Activated CD4-positive, alpha-beta T cell treated with anti-CD3 and anti-CD28 coated beads, Interleukin-2, amount 10 ng/mL, durations not matched to agents 7 days and 5 days (primary cell): ENCODE results near the gene IGF1R. TPM values are rescaled to one million over a fixed set of nuclear protein-coding genes. Genes with fewer than 3 reads are reported as not detected.
A peak's percentile ranks its signal among the peaks of the same experiment; 100 is the strongest.

Experiments
- CTCF ChIA-PET: fragments of 350-600 bp; sonication (Branson Sonifier 250); formaldehyde crosslinking; loops from one replicate; lab custom pipeline; 2021; ENCODE audit warnings: antibody characterized with exemption; lab: Charles Lee
- POLR2A ChIA-PET: fragments of 350-600 bp; sonication (Branson Sonifier 250); formaldehyde crosslinking; loops from one replicate; lab custom pipeline; 2021; ENCODE audit warnings: antibody characterized with exemption; lab: Charles Lee
- DNase-seq: peaks from one replicate; pipeline ENCODE4 v3.0.0-alpha.2; 2020
- H3K27ac Mint-ChIP-seq: one replicate; pipeline ENCODE4 v1.8.0; 2021; ENCODE audit warnings: mild to moderate bottlenecking, moderate library complexity, mixed read lengths
- H3K27me3 Mint-ChIP-seq: one replicate; pipeline ENCODE4 v1.8.0; 2021; ENCODE audit warnings: mixed read lengths
- H3K36me3 Mint-ChIP-seq: one replicate; pipeline ENCODE4 v1.8.0; 2021; ENCODE audit warnings: low read depth, mixed read lengths
- H3K4me1 Mint-ChIP-seq: one replicate; pipeline ENCODE4 v1.8.0; 2021; ENCODE audit warnings: mixed read lengths
- H3K4me3 Mint-ChIP-seq: one replicate; pipeline ENCODE4 v1.8.0; 2021; ENCODE audit warnings: mild to moderate bottlenecking, moderate library complexity, mixed read lengths
- H3K9me3 Mint-ChIP-seq: one replicate; pipeline ENCODE4 v1.8.0; 2021; ENCODE audit warnings: mixed read lengths
- total RNA-seq, 2 experiments: library from RNA; stranded (reverse); gene quantifications; one replicate each; pipeline ENCODE4 v1.2.3, GENCODE V29; 2021

Gene IGF1R
- total RNA-seq, 2 experiments from 2014 or later: 18.8 to 24.8 TPM

- Mint-ChIP-seq H3K4me3 (no peak overlapping the region), H3K27me3 (no peaks in the 10 kb centered on the region), H3K36me3 (no peaks in the 10 kb centered on the region), H3K27ac (no peak overlapping the region), H3K4me1 (peaks cover 26% of the 10 kb centered on the region), H3K9me3 (no peaks in the 10 kb centered on the region)
- DNase-seq: no peak
- ChIA-PET CTCF (interaction anchor here (1.3 kb wide), 1 partner anchor 17 kb away, joined by 4 read pairs; no protein-coding TSS in a partner anchor), POLR2A (no interaction called here)
Measured at GRCh38 chr15:98773616-98774015, 125.3 kb downstream of the IGF1R start.

GRCh38 chr15:98774756-98775497, 126.6 kb downstream of the IGF1R start:
- no peaks in the 10 kb centered on the region for H3K36me3 Mint-ChIP-seq
- H3K27me3 Mint-ChIP-seq: no peaks in the 10 kb centered on the region
- no peak overlapping the region for H3K4me3 Mint-ChIP-seq
- H3K9me3 Mint-ChIP-seq: no peaks in the 10 kb centered on the region
- ChIA-PET CTCF (no interaction called here), POLR2A (no interaction called here)
- no peak overlapping the region for H3K27ac Mint-ChIP-seq
- no peak for DNase-seq
- H3K4me1 Mint-ChIP-seq: peaks cover 34% of the 10 kb centered on the region

DNA sequence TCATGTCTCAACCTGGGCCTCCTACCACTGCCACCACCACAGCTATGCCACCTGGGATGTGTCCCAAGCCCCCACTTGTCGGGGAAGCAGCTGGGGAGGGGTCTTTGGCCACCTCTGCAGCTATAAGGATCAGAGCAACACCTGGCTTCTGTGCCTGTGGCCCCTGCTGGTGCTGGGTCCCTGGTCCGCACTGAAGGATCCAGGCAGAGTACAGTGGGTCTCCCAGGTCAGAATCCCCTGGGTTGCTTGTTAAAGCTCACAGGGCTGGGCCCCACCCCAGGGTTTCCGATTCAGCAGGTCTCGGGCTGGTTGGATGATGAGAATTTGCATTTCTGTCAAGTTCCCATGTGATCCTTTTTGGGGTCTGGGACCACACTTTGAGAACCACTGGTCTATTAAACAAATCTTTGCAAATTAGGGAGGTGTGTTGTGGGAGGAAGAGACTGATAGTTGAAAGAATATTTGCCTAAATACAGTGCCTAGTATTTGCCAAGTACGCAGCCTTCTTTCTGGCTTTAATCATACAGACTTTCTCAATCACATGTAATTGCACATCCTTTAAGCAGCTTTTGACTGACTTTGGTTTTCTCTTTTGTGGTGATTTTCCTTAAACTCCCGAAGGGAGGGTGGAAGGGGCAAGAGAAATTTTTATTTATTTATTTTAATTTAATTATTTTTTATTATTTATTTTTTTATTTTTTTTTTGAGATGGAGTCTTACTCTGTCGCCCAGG, 127.3 kb downstream of the IGF1R start:
- peaks cover 34% of the 10 kb centered on the region for H3K4me1 Mint-ChIP-seq
- no peaks in the 10 kb centered on the region for H3K9me3 Mint-ChIP-seq
- ChIA-PET CTCF (interaction anchor here (0.6 kb wide), 1 partner anchor 233 kb away, joined by 4 read pairs; no protein-coding TSS in a partner anchor), POLR2A (no interaction called here)
- no peaks in the 10 kb centered on the region for H3K36me3 Mint-ChIP-seq
- no peak for DNase-seq
- H3K4me3 Mint-ChIP-seq: no peak overlapping the region
- no peak overlapping the region for H3K27ac Mint-ChIP-seq
- H3K27me3 Mint-ChIP-seq: no peaks in the 10 kb centered on the region

- DNase-seq: peak; percentile 35
- Mint-ChIP-seq H3K4me3 (no peak overlapping the region), H3K9me3 (no peaks in the 10 kb centered on the region), H3K27me3 (no peaks in the 10 kb centered on the region), H3K36me3 (no peaks in the 10 kb centered on the region), H3K27ac (peak overlapping the region; percentile 81), H3K4me1 (peaks cover 34% of the 10 kb centered on the region)
- POLR2A ChIA-PET: no interaction called here
- CTCF ChIA-PET: no interaction called here
Measured at GRCh38 chr15:98776607-98777281, 128.4 kb downstream of the IGF1R start.

DNA sequence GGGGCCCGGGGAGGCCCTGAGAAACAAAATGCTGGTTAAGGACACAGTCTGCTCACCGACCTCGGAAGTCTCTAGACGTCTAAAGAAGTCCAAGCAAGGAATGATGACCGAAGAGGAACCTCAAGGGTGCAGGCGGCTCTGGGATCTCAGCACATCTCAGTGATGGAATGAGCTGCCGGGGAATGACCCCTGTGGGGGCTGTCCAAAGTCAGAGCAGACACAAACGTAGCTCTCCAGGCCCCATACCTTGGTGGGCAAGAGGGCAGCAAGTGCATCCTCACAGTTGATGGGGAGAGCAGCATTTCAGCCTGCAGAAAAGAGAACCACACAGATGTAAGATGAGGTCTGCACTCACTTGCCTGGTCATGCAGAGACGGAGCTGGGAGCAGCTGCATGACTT, 129.1 kb downstream of the IGF1R start:
- Mint-ChIP-seq H3K27ac (peak overlapping the region; percentile 81), H3K4me1 (peaks cover 34% of the 10 kb centered on the region), H3K36me3 (no peaks in the 10 kb centered on the region), H3K9me3 (no peaks in the 10 kb centered on the region), H3K27me3 (no peaks in the 10 kb centered on the region), H3K4me3 (no peak overlapping the region)
- DNase-seq: no peak
- CTCF ChIA-PET: interaction anchor here (0.6 kb wide), 1 partner anchor 257 kb away, joined by 5 read pairs; no protein-coding TSS in a partner anchor
- POLR2A ChIA-PET: no interaction called here

DNA sequence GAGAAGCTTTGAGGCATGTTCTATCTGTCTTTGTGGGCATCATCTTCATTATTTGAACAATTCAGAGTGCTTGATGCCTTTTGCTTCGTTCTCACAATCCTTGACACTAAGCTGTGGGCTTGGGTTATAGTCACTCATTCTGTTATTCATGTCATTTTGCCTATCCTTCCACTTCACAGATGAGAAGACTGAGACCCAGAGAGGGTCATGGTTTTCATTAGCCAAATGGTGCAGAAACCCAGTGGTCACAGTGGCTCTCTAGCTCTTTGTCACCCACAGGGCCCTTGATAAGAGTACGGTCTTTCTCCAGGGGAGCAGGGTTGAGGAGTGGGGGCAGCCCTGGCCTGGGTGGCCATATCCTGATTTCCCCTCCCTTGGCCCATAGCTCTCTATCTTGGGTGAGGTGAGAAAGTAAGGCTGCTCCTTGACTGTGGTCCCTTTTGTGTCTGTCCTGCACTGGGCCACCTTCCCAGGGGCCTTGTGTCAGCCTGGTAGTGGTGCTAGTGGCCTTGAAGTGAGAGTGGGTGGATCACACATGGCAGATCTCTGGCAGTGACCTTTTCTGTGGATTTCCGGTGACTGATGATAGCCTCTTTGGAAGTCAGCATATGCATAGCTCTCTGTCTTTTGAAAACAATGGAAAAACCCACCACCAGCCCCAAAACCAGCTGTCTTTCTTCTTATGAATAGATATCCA, 130.1 kb downstream of the IGF1R start:
- peaks cover 34% of the 10 kb centered on the region for H3K4me1 Mint-ChIP-seq
- DNase-seq: no peak
- H3K27ac Mint-ChIP-seq: no peak overlapping the region
- H3K27me3 Mint-ChIP-seq: no peaks in the 10 kb centered on the region
- no peak overlapping the region for H3K4me3 Mint-ChIP-seq
- ChIA-PET POLR2A (no interaction called here), CTCF (interaction anchor here (1.0 to 2.4 kb wide), 9 partner anchors 9 to 260 kb away, joined by 3 to 8 read pairs (median 3); no protein-coding TSS in a partner anchor)
- H3K9me3 Mint-ChIP-seq: no peaks in the 10 kb centered on the region
- H3K36me3 Mint-ChIP-seq: no peaks in the 10 kb centered on the region

GRCh38 chr15:98778960-98779359, 130.6 kb downstream of the IGF1R start:
- ChIA-PET CTCF (interaction anchor here (1.0 to 2.4 kb wide), 9 partner anchors 9 to 260 kb away, joined by 3 to 8 read pairs (median 3); no protein-coding TSS in a partner anchor), POLR2A (no interaction called here)
- no peaks in the 10 kb centered on the region for H3K9me3 Mint-ChIP-seq
- DNase-seq: no peak
- no peak overlapping the region for H3K4me3 Mint-ChIP-seq
- H3K27ac Mint-ChIP-seq: no peak overlapping the region
- peaks cover 34% of the 10 kb centered on the region for H3K4me1 Mint-ChIP-seq
- no peaks in the 10 kb centered on the region for H3K36me3 Mint-ChIP-seq
- no peaks in the 10 kb centered on the region for H3K27me3 Mint-ChIP-seq

DNA sequence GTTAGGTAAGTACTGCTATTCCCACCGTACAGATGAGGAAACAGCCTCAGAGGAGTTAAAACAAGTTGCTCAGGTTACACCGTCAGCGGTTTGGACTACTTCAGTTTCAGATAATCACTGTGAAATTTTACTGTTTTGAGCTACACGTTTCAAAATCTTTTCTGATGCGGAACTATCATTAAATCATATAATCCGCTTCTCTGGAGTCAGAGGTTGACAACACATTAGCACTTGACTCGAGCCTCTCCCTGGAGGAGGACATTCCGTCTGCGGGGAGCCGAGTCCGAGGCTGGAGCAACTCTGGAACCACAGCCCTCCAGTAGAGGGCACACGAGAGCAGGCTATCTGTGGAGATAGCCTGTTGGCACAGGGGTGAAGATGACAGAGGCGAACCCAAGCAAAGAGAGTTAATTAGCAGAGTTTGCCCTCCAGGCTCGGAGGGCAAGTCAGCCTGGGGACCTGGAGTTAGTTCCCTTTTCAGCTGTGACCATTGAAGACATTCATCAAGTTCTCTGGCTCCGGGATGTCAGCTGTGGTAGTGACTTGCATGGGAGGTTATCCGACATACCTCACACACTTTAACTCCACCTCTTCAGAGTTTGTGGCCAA, 131.2 kb downstream of the IGF1R start:
- DNase-seq: peak; percentile 78
- no peaks in the 10 kb centered on the region for H3K36me3 Mint-ChIP-seq
- H3K4me1 Mint-ChIP-seq: peaks cover 34% of the 10 kb centered on the region
- no peak overlapping the region for H3K27ac Mint-ChIP-seq
- no peaks in the 10 kb centered on the region for H3K27me3 Mint-ChIP-seq
- POLR2A ChIA-PET: no interaction called here
- H3K9me3 Mint-ChIP-seq: no peaks in the 10 kb centered on the region
- CTCF ChIA-PET: interaction anchor here (0.6 to 2.4 kb wide), 9 partner anchors 8 to 261 kb away, joined by 3 to 8 read pairs (median 3); no protein-coding TSS in a partner anchor
- no peak overlapping the region for H3K4me3 Mint-ChIP-seq

DNA sequence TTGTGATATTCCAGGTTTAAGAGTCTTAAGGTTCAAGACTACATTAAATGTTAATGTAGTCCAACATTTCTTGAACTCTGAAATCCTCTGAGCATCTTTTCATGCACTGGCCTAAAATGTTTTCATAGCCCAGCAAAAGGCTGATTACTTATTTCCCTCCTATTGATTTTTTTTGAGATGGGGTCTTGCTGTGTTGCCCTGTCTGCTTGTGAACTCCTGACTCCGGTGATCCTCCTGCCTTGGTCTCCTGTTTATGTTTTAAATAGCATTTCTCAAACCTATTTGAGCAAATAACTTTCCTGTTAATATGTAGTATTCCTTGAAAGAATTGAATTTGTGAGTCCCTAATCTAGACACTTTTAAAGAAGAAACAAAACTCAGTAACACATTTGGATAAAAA, 133.5 kb downstream of the IGF1R start:
- Mint-ChIP-seq H3K27ac (no peak overlapping the region), H3K9me3 (no peaks in the 10 kb centered on the region), H3K36me3 (no peaks in the 10 kb centered on the region), H3K27me3 (no peaks in the 10 kb centered on the region), H3K4me1 (peaks cover 32% of the 10 kb centered on the region), H3K4me3 (no peak overlapping the region)
- POLR2A ChIA-PET: no interaction called here
- CTCF ChIA-PET: interaction anchor here (1.1 kb wide), 1 partner anchor 12 kb away, joined by 3 read pairs; no protein-coding TSS in a partner anchor
- no peak for DNase-seq

GRCh38 chr15:98782801-98783200, 134.5 kb downstream of the IGF1R start:
- no peak for DNase-seq
- Mint-ChIP-seq H3K4me1 (peaks cover 32% of the 10 kb centered on the region), H3K4me3 (no peak overlapping the region), H3K9me3 (no peaks in the 10 kb centered on the region), H3K36me3 (no peaks in the 10 kb centered on the region), H3K27me3 (no peaks in the 10 kb centered on the region), H3K27ac (no peak overlapping the region)
- CTCF ChIA-PET: interaction anchor here (1.1 kb wide), 1 partner anchor 11 kb away, joined by 3 read pairs; no protein-coding TSS in a partner anchor
- POLR2A ChIA-PET: no interaction called here

DNA sequence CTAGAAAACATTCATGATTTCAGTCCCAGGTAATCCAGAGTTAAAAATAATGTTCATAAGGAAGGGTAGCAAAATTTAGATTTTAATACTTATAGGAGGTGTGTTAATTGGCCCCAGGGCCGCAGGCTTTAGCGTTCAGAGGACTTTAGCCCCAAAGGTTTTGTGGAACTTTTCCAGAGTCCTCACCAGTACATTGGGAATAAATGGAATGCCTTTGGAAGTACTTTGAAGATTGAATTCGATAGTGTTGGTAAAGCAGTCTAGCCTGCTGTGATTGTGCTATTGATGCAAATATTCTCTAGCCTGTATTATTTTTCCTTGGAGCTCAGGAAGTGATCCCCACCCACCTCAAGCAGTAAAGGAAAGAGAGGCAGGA, 137.1 kb downstream of the IGF1R start:
- H3K4me1 Mint-ChIP-seq: peaks cover 22% of the 10 kb centered on the region
- H3K9me3 Mint-ChIP-seq: no peaks in the 10 kb centered on the region
- no peak for DNase-seq
- no peaks in the 10 kb centered on the region for H3K27me3 Mint-ChIP-seq
- H3K36me3 Mint-ChIP-seq: no peaks in the 10 kb centered on the region
- ChIA-PET POLR2A (no interaction called here), CTCF (interaction anchor here (0.9 kb wide), 1 partner anchor 138 kb away, joined by 3 read pairs; no protein-coding TSS in a partner anchor)
- H3K4me3 Mint-ChIP-seq: no peak overlapping the region
- no peak overlapping the region for H3K27ac Mint-ChIP-seq
